ENCODE results near the gene SH3PXD2B. TPM values are rescaled to one million over a fixed set of nuclear protein-coding genes. Genes with fewer than 3 reads are reported as not detected.
"Not testable (repeated sequence)": the region's sequence is repeated elsewhere in the genome, so short reads cannot be mapped to it uniquely, and the experiment has no call there.

The SH3PXD2B gene
- total RNA-seq, 2 experiments from 2014 or later, result 0.21 to 0.23 TPM

- Mint-ChIP-seq H3K9me3 (ENCODE audit: insufficient read depth) (no peaks in the 10 kb centered on the region), H3K4me3 (no peak overlapping the region), H3K27me3 (ENCODE audit: low read depth) (peaks cover 10% of the 10 kb centered on the region), H3K36me3 (ENCODE audit: low read depth) (no peaks in the 10 kb centered on the region), H3K4me1 (ENCODE audit: low read depth) (peaks cover 6% of the 10 kb centered on the region), H3K27ac (no peak overlapping the region)
- ChIA-PET CTCF (interaction anchor here (1.3 to 1.9 kb wide), 2 partner anchors 12 to 106 kb away, joined by 4 to 8 read pairs; no protein-coding TSS in a partner anchor), POLR2A (no interaction called here)
- no peak for ATAC-seq
- DNase-seq, result no peak
Measured at GRCh38 chr5:172294831-172295230, 159.5 kb downstream of the SH3PXD2B start.

GRCh38 chr5:172293745-172294342 is 160.5 kb downstream of the SH3PXD2B start:
- Mint-ChIP-seq H3K4me1 (ENCODE audit: low read depth) (peaks cover 6% of the 10 kb centered on the region), H3K4me3 (no peak overlapping the region), H3K27ac (no peak overlapping the region), H3K36me3 (ENCODE audit: low read depth) (no peaks in the 10 kb centered on the region), H3K27me3 (ENCODE audit: low read depth) (peaks cover 10% of the 10 kb centered on the region), H3K9me3 (ENCODE audit: insufficient read depth) (no peaks in the 10 kb centered on the region)
- DNase-seq (no peak), ATAC-seq (no peak)
- POLR2A ChIA-PET, result interaction anchor here (1.1 kb wide), 1 partner anchor 287 kb away, joined by 4 read pairs; the partner anchor contains the start of gene FBXW11
- CTCF ChIA-PET, result interaction anchor here (0.6 to 3.0 kb wide), 26 partner anchors 8 to 593 kb away, joined by 3 to 13 read pairs (median 4); partner anchors contain the start of genes FBXW11, STK10 and UBTD2

GRCh38 chr5:172293054-172293744 is 161.1 kb downstream of the SH3PXD2B start:
- DNase-seq, result peak; percentile 77
- peaks cover 10% of the 10 kb centered on the region for H3K27me3 Mint-ChIP-seq (ENCODE audit: low read depth)
- CTCF ChIA-PET, result interaction anchor here (0.6 to 3.0 kb wide), 28 partner anchors 8 to 593 kb away, joined by 3 to 13 read pairs (median 4); partner anchors contain the start of genes FBXW11, STK10 and UBTD2
- peak; percentile 100 for ATAC-seq
- H3K9me3 Mint-ChIP-seq (ENCODE audit: insufficient read depth), result no peaks in the 10 kb centered on the region
- H3K36me3 Mint-ChIP-seq (ENCODE audit: low read depth), result no peaks in the 10 kb centered on the region
- no peak overlapping the region for H3K4me3 Mint-ChIP-seq
- POLR2A ChIA-PET, result interaction anchor here (1.1 kb wide), 1 partner anchor 287 kb away, joined by 4 read pairs; the partner anchor contains the start of gene FBXW11
- H3K27ac Mint-ChIP-seq, result no peak overlapping the region
- H3K4me1 Mint-ChIP-seq (ENCODE audit: low read depth), result peaks cover 6% of the 10 kb centered on the region

DNA sequence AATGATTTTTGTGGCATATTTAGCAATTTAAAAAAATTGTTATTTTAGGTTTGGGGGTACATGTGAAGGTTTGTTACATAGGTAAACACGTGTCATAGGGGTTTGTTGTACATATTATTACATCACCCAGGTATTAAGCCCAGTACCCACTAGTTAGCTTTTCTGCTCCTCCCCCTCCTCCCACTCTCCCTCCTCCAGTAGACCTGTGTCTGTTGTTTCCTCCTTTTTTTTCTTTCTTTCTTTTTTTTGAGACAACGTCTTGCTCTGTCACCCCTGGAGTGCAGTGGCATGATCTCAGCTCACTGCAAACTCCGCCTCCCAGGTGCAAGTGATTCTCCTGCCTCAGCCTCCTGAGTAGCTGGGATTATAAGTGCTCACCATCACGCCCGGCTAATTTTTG is 162.5 kb downstream of the SH3PXD2B start:
- H3K4me3 Mint-ChIP-seq; H3K4me1 Mint-ChIP-seq (ENCODE audit: low read depth); DNase-seq; H3K27ac Mint-ChIP-seq; ATAC-seq; H3K9me3 Mint-ChIP-seq (ENCODE audit: insufficient read depth); H3K36me3 Mint-ChIP-seq (ENCODE audit: low read depth): not testable (repeated sequence)
- peaks cover 13% of the 10 kb centered on the region for H3K27me3 Mint-ChIP-seq (ENCODE audit: low read depth)
- ChIA-PET POLR2A (interaction anchor here (0.7 kb wide), 1 partner anchor 546 kb away, joined by 8 read pairs; no protein-coding TSS in a partner anchor), CTCF (interaction anchor here (2.2 to 3.0 kb wide), 2 partner anchors 9 to 380 kb away, joined by 7 to 10 read pairs; partner anchors contain the start of gene UBTD2)

- ChIA-PET CTCF (interaction anchor here (0.6 kb wide), 1 partner anchor 283 kb away, joined by 3 read pairs; no protein-coding TSS in a partner anchor), POLR2A (no interaction called here)
- Mint-ChIP-seq H3K27me3 (ENCODE audit: low read depth) (peaks cover 10% of the 10 kb centered on the region), H3K27ac (no peak overlapping the region), H3K4me3 (no peak overlapping the region), H3K9me3 (ENCODE audit: insufficient read depth) (no peaks in the 10 kb centered on the region), H3K4me1 (ENCODE audit: low read depth) (peaks cover 11% of the 10 kb centered on the region), H3K36me3 (ENCODE audit: low read depth) (no peaks in the 10 kb centered on the region)
- ATAC-seq, result no peak
- no peak for DNase-seq
Measured at GRCh38 chr5:172288465-172288864, 165.9 kb downstream of the SH3PXD2B start.

DNA sequence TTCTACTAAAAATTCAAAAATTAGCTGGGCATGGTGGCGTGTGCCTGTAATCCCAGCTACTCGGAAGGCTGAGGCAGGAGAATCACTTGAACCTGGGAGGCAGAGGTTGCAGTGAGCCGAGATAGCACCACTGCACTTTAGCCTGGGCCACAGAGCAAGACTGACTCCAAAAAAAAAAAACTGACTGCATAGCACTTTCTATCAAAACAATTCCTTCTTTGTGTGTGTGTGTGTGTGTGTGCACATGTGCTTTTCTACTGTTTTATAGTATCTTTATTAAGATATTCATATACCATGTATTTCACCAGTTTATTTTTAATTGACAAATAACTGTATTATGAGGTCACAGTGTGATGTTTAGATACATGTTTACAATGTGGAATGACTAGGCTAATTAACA is 167.2 kb downstream of the SH3PXD2B start:
- H3K27ac Mint-ChIP-seq; H3K27me3 Mint-ChIP-seq (ENCODE audit: low read depth); CTCF ChIA-PET; DNase-seq; H3K9me3 Mint-ChIP-seq (ENCODE audit: insufficient read depth); H3K4me3 Mint-ChIP-seq; H3K36me3 Mint-ChIP-seq (ENCODE audit: low read depth); ATAC-seq; POLR2A ChIA-PET: not testable (repeated sequence)
- peaks cover 15% of the 10 kb centered on the region for H3K4me1 Mint-ChIP-seq (ENCODE audit: low read depth)

- H3K4me3 Mint-ChIP-seq, result peak overlapping the region; percentile 81
- POLR2A ChIA-PET, result no interaction called here
Measured at GRCh38 chr5:172285226-172286143, 168.8 kb downstream of the SH3PXD2B start.

GRCh38 chr5:172284611-172284980 is 169.7 kb downstream of the SH3PXD2B start:
- DNase-seq (no peak), ATAC-seq (no peak)
- Mint-ChIP-seq H3K36me3 (ENCODE audit: low read depth) (peaks cover 2% of the 10 kb centered on the region), H3K4me1 (ENCODE audit: low read depth) (peaks cover 22% of the 10 kb centered on the region), H3K27ac (no peak overlapping the region), H3K9me3 (ENCODE audit: insufficient read depth) (no peaks in the 10 kb centered on the region), H3K4me3 (peak overlapping the region; percentile 81), H3K27me3 (ENCODE audit: low read depth) (peaks cover 8% of the 10 kb centered on the region)
- ChIA-PET POLR2A (no interaction called here), CTCF (interaction anchor here (1.1 to 2.1 kb wide), 7 partner anchors 8 to 278 kb away, joined by 3 to 12 read pairs (median 4); partner anchors contain the start of genes FBXW11 and STK10)

More at GRCh38 chr5:172285226-172286143, 168.8 kb downstream of the SH3PXD2B start:
- H3K27me3 Mint-ChIP-seq (ENCODE audit: low read depth), result peaks cover 8% of the 10 kb centered on the region
- CTCF ChIA-PET, result interaction anchor here (1.0 to 2.1 kb wide), 8 partner anchors 8 to 279 kb away, joined by 3 to 12 read pairs (median 4); partner anchors contain the start of genes FBXW11 and STK10
- peaks cover 2% of the 10 kb centered on the region for H3K36me3 Mint-ChIP-seq (ENCODE audit: low read depth)
- no peaks in the 10 kb centered on the region for H3K9me3 Mint-ChIP-seq (ENCODE audit: insufficient read depth)
- peaks cover 22% of the 10 kb centered on the region for H3K4me1 Mint-ChIP-seq (ENCODE audit: low read depth)
- DNase-seq (no peak), ATAC-seq (no peak)
- H3K27ac Mint-ChIP-seq, result no peak overlapping the region

GRCh38 chr5:172283862-172284610 is 170.3 kb downstream of the SH3PXD2B start:
- ChIA-PET CTCF (interaction anchor here (0.7 to 4.0 kb wide), 12 partner anchors 7 to 372 kb away, joined by 3 to 37 read pairs (median 8); partner anchors contain the start of gene STK10), POLR2A (interaction anchor here (1.1 kb wide), 1 partner anchor 96 kb away, joined by 3 read pairs; the partner anchor contains the start of gene STK10)
- Mint-ChIP-seq H3K4me1 (ENCODE audit: low read depth) (peaks cover 22% of the 10 kb centered on the region), H3K4me3 (peak overlapping the region; percentile 81), H3K36me3 (ENCODE audit: low read depth) (peaks cover 2% of the 10 kb centered on the region), H3K27me3 (ENCODE audit: low read depth) (peaks cover 8% of the 10 kb centered on the region), H3K9me3 (ENCODE audit: insufficient read depth) (no peaks in the 10 kb centered on the region), H3K27ac (peak overlapping the region; percentile 46)
- DNase-seq (peak; percentile 75), ATAC-seq (peak; percentile 90)

DNA sequence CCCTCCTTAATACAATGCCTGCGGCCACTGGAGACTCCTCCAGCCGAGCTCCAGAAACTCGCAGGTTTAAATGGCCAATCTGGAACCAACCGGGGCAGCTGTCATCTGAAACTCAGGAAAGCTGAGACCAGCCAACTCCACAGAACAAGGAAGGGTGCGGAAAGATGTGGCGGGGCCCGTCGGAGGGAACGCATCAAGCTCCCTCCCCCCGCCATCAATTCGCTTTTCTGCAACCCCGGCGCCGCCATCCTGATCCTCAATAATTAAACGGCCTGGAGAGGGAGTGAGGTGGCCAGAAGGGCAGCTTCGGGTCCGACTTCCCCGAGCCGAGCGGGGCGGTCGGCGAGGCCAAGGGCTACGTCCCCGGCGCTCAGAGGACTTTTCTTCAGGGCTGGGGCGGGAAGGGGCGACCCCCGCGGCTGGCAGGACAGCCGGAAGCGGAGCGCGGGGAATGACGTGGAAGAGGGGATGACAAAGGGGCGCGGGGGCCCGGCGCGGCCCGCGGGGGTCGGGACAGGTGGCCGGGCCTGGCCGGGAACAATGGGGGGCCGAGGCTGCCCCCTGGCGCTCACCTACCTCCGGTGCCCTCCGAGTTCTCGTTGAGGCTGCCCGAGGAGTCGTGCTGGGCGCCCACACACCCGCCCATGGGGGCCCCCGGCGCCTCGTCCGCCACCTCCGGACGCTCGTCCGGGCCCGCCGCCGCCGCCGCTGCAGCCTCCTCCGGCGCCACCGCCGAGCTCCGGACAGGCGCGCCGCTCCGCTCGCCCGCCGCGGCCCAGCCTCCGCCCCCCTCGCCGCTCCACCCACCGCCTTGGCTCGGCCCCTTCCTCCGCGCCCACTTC is 171.1 kb downstream of the SH3PXD2B start, which contains the start of gene UBTD2:
Gene UBTD2, minus strand, starts transcription at position 745 of the 842 bp plus-strand sequence. Its CDS starts 99 bp downstream, at position 646.
- Mint-ChIP-seq H3K27ac (peak within 1 kb of the TSS; percentile 76), H3K36me3 (ENCODE audit: low read depth) (peaks cover 2% of the 10 kb centered on the region), H3K4me1 (ENCODE audit: low read depth) (peaks cover 22% of the 10 kb centered on the region), H3K4me3 (peak within 1 kb of the TSS; percentile 88), H3K9me3 (ENCODE audit: insufficient read depth) (no peaks in the 10 kb centered on the region), H3K27me3 (ENCODE audit: low read depth) (peaks cover 8% of the 10 kb centered on the region)
- ATAC-seq, result peak; percentile 91
- DNase-seq, result peak; percentile 83
- ChIA-PET POLR2A (interaction anchor here (0.8 to 1.2 kb wide), 4 partner anchors 95 to 276 kb away, joined by 3 to 7 read pairs (median 4); partner anchors contain the start of genes FBXW11 and STK10), CTCF (interaction anchor here (0.7 to 4.0 kb wide), 23 partner anchors 9 to 372 kb away, joined by 3 to 37 read pairs (median 4); partner anchors contain the start of gene STK10)

Data from activated CD8-positive, alpha-beta T cell treated with anti-CD3 and anti-CD28 coated beads, Interleukin-2, amount 10 ng/mL, durations not matched to agents 7 days and 5 days (primary cell).